GM12874 (cell line): Measurements from ENCODE around the gene GLCCI1.

Experiments used
- TF ChIP-seq, protein P1 (sequence below): IDR thresholded peaks from 2 replicates; pipeline ENCODE4 v1.5.1; 2011; ENCODE audit warnings: low read depth, mild to moderate bottlenecking, control low read depth, low read length, moderate library complexity; ENCODE audit not compliant: insufficient read depth

Gene GLCCI1

GRCh38 chr7:7970237-7970530 is 1.6 kb downstream of the GLCCI1 start:
- TF ChIP-seq, protein P1, sequence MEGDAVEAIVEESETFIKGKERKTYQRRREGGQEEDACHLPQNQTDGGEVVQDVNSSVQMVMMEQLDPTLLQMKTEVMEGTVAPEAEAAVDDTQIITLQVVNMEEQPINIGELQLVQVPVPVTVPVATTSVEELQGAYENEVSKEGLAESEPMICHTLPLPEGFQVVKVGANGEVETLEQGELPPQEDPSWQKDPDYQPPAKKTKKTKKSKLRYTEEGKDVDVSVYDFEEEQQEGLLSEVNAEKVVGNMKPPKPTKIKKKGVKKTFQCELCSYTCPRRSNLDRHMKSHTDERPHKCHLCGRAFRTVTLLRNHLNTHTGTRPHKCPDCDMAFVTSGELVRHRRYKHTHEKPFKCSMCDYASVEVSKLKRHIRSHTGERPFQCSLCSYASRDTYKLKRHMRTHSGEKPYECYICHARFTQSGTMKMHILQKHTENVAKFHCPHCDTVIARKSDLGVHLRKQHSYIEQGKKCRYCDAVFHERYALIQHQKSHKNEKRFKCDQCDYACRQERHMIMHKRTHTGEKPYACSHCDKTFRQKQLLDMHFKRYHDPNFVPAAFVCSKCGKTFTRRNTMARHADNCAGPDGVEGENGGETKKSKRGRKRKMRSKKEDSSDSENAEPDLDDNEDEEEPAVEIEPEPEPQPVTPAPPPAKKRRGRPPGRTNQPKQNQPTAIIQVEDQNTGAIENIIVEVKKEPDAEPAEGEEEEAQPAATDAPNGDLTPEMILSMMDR: no peak

GRCh38 chr7:7970531-7971307 is 2.1 kb downstream of the GLCCI1 start:
- TF ChIP-seq, protein P1: no peak

DNA sequence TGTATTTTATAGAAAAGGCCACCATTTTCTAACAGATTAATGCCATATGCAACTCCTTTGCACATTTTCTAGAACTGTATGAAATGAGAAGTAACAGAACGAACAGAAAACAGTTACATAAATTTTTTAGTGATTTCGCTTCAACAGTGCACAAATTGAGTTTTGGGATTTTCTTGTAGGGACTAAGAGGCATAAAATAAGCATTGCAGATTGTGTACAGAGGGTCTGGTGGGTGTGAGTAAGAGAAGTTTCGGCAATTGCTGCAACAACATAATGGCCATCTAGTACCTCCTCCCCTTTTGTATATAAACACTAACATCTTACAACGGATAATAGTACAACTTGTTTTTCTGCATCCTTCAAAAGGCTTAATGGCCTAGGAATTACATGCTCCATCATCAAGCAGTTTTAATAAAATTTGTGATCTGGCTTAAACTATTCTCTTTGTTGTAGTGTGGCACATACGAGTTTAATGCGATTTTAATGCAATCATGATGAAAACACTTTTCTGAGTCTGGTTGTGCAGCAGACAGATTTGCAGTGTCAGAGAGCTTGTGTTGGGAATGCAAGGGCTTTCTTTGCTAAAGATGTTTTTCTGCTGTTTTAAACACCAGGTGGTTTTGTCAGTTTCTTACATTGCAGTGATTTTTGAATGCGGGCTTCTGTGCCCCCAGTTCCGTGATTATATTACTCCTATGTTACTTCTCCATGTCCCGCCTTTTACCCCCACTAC is 2.9 kb downstream of the GLCCI1 start:
- TF ChIP-seq, protein P1: no peak

DNA sequence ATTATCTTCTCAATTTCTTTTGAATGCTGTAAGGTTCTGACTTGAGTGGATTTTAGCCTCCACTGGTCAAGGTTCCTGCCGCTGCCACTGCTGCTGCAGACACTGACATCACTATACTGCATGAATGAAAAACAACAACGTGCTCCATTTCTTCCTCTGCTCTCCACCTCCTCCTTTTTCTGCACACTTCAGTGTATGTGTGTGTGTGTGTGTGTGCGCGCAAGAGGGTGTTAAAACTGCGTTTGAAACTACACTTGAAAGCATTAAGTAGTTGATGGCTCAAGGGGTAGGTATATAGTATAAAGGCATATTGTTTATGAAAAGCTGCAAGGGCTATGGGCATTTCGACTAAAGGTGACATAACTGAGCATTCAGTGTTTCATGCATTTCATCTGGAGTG is 3.5 kb downstream of the GLCCI1 start:
- TF ChIP-seq, protein P1: no peak

GRCh38 chr7:7972922-7973594 is 4.5 kb downstream of the GLCCI1 start:
- TF ChIP-seq, protein P1: no peak

DNA sequence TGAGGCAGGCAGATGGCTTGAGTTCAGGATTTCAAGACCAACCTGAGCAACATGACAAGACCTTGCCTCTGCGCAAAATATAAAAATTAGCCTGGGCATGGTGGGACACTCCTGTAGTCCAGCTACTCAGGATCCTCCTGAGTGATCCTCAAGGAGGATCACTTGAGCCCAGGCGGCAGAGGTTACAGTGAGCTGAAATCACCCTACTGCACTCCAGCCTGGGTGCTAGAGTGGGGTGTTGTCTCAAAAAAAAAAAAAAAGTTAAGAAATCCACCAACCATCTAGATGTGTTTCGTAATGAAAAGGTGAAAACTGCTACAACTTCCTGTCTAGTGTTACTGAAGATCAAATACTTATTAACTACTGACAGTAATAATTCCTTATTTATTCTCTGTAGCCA is 8.1 kb downstream of the GLCCI1 start:
- TF ChIP-seq, protein P1: no peak

- TF ChIP-seq, protein P1: no peak
These were observed 9.2 kb downstream of the GLCCI1 start for GRCh38 chr7:7977774-7978173.
